Muscle layer of duodenum (tissue), 2 donors: ENCODE results near the gene NPM3.

Source experiments
- H3K27ac ChIP-seq: one replicate; pipeline ENCODE4 v1.7.0; 2013; ENCODE audit warnings: mild to moderate bottlenecking, low read length
- H3K27me3 ChIP-seq: one replicate; pipeline ENCODE4 v1.7.0; 2013; ENCODE audit warnings: low read depth, mild to moderate bottlenecking, control low read depth, low read length
- H3K36me3 ChIP-seq, 2 donors: one replicate each; pipeline ENCODE4 v1.7.0; 2013; ENCODE audit warnings: low read length in 2 of 2, control low read depth in 1 of 2, mild to moderate bottlenecking in 1 of 2; ENCODE audit not compliant: insufficient read depth in 2 of 2, control insufficient read depth in 1 of 2
- H3K4me1 ChIP-seq, 2 donors: one replicate each; pipeline ENCODE4 v1.7.0; 2013; ENCODE audit warnings: low read length in 2 of 2, mild to moderate bottlenecking in 2 of 2, control low read depth in 1 of 2, moderate library complexity in 1 of 2; ENCODE audit not compliant: insufficient read depth in 2 of 2, control insufficient read depth in 1 of 2
- H3K4me3 ChIP-seq, 2 donors: one replicate each; pipeline ENCODE4 v1.7.0; 2013; ENCODE audit warnings: low read length in 2 of 2, low read depth in 1 of 2, mild to moderate bottlenecking in 1 of 2
- H3K9me3 ChIP-seq, 2 donors: one replicate each; pipeline ENCODE4 v1.7.0; 2013; ENCODE audit warnings: low read length in 2 of 2, control low read depth in 1 of 2, mild to moderate bottlenecking in 1 of 2; ENCODE audit not compliant: control insufficient read depth in 1 of 2
- donor health status: healthy.

The NPM3 gene

GRCh38 chr10:101778781-101779543 lies 4.3 kb downstream of the NPM3 start:
- Histone ChIP-seq H3K36me3 (peaks cover 0 to 2% of the 10 kb centered on the region in 2 donors), H3K27ac (no peak overlapping the region), H3K27me3 (peaks cover 44% of the 10 kb centered on the region), H3K9me3 (no peaks in the 10 kb centered on the region), H3K4me1 (peaks cover 8 to 53% of the 10 kb centered on the region in 2 donors), H3K4me3 (peak overlapping the region; percentile 46 to 54)

GRCh38 chr10:101778151-101778780 lies 5.0 kb downstream of the NPM3 start:
- peaks cover 8 to 47% of the 10 kb centered on the region in 2 donors for H3K4me1 ChIP-seq
- H3K9me3 ChIP-seq = no peaks in the 10 kb centered on the region
- no peak overlapping the region for H3K4me3 ChIP-seq
- H3K36me3 ChIP-seq = no peaks in the 10 kb centered on the region
- H3K27ac ChIP-seq = no peak overlapping the region
- H3K27me3 ChIP-seq = peaks cover 51% of the 10 kb centered on the region

- Histone ChIP-seq H3K4me1 (peaks cover 8 to 44% of the 10 kb centered on the region in 2 donors), H3K9me3 (no peaks in the 10 kb centered on the region), H3K27me3 (peaks cover 56% of the 10 kb centered on the region)
Observed at GRCh38 chr10:101777619-101778145, 5.6 kb downstream of the NPM3 start.

GRCh38 chr10:101776161-101776817 lies 7.0 kb downstream of the NPM3 start:
- Histone ChIP-seq H3K27me3 (peaks cover 70% of the 10 kb centered on the region), H3K4me3 (no peak overlapping the region), H3K4me1 (peaks cover 8 to 31% of the 10 kb centered on the region in 2 donors), H3K27ac (no peak overlapping the region), H3K9me3 (no peaks in the 10 kb centered on the region), H3K36me3 (no peaks in the 10 kb centered on the region)

More at GRCh38 chr10:101777619-101778145, 5.6 kb downstream of the NPM3 start:
- Histone ChIP-seq H3K27ac (no peak overlapping the region), H3K4me3 (no peak overlapping the region), H3K36me3 (no peaks in the 10 kb centered on the region)

GRCh38 chr10:101775273-101776160 lies 7.7 kb downstream of the NPM3 start, which contains the start of gene FGF8:
TSS of gene FGF8 (minus strand) at chr10:101776114. CDS start at chr10:101775900, 214 bp downstream.
- no peaks in the 10 kb centered on the region for H3K36me3 ChIP-seq
- H3K27me3 ChIP-seq = peaks cover 75% of the 10 kb centered on the region
- H3K4me1 ChIP-seq = peaks cover 3 to 29% of the 10 kb centered on the region in 2 donors
- peak within 1 kb of the TSS in 1 of 2 donors; percentile 19 for H3K4me3 ChIP-seq
- no peaks in the 10 kb centered on the region for H3K9me3 ChIP-seq
- H3K27ac ChIP-seq = no peak within 1 kb of the TSS

GRCh38 chr10:101774589-101775272 lies 8.5 kb downstream of the NPM3 start:
- Histone ChIP-seq H3K27ac (no peak overlapping the region), H3K36me3 (no peaks in the 10 kb centered on the region), H3K9me3 (no peaks in the 10 kb centered on the region), H3K4me3 (no peak overlapping the region), H3K4me1 (peaks cover 0 to 21% of the 10 kb centered on the region in 2 donors), H3K27me3 (peaks cover 75% of the 10 kb centered on the region)

DNA sequence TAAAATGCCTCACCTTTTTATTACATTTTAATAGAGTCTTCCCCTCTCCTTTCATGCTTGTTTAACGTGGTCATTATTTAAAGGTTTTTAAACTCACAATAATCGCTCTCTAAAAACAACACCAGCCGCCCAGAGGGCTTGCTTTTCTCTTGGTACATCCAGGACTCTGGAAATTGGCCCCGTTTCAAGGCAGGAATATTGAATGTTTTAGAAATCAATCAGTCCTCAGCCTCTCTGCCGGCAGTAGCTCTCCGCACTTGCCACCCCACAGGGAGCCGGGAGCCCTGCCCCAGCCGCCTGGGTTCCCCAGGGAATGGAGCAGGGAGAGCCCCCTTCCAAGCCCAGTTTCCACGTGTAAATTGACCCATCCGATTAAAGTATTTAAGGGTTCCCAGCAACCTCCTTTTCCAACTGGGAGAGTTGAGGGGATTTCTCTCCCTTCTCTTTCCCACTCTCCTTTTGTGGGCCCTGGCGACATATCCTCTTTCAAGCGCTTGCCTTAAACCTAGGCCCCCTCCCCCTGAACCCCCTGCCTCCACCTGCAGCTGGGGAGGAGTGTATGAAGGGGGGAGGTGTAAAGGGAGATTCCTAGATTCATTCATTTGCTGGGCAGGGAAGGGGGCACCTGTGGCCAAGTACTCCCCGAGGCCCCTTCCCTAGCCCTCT lies 9.2 kb downstream of the NPM3 start:
- Histone ChIP-seq H3K27ac (no peak overlapping the region), H3K9me3 (no peaks in the 10 kb centered on the region), H3K36me3 (no peaks in the 10 kb centered on the region), H3K4me1 (peaks cover 0 to 14% of the 10 kb centered on the region in 2 donors), H3K4me3 (no peak overlapping the region), H3K27me3 (peaks cover 79% of the 10 kb centered on the region)

- peaks cover 0 to 9% of the 10 kb centered on the region in 2 donors for H3K4me1 ChIP-seq
- H3K9me3 ChIP-seq = no peaks in the 10 kb centered on the region
- no peaks in the 10 kb centered on the region for H3K36me3 ChIP-seq
- H3K27ac ChIP-seq = no peak overlapping the region
- no peak overlapping the region for H3K4me3 ChIP-seq
- peaks cover 75% of the 10 kb centered on the region for H3K27me3 ChIP-seq
Observed at GRCh38 chr10:101772895-101773761, 10.1 kb downstream of the NPM3 start.

- Histone ChIP-seq H3K4me3 (no peak overlapping the region), H3K27me3 (peaks cover 73% of the 10 kb centered on the region), H3K36me3 (no peaks in the 10 kb centered on the region), H3K27ac (no peak overlapping the region), H3K4me1 (peaks cover 0 to 9% of the 10 kb centered on the region in 2 donors), H3K9me3 (no peaks in the 10 kb centered on the region)
Observed at GRCh38 chr10:101772017-101772894, 11.0 kb downstream of the NPM3 start.
